Measurements from ENCODE around the gene CSNK1D.
A peak's percentile ranks its signal among the peaks of the same experiment; 100 is the strongest.

The CSNK1D gene

DNA sequence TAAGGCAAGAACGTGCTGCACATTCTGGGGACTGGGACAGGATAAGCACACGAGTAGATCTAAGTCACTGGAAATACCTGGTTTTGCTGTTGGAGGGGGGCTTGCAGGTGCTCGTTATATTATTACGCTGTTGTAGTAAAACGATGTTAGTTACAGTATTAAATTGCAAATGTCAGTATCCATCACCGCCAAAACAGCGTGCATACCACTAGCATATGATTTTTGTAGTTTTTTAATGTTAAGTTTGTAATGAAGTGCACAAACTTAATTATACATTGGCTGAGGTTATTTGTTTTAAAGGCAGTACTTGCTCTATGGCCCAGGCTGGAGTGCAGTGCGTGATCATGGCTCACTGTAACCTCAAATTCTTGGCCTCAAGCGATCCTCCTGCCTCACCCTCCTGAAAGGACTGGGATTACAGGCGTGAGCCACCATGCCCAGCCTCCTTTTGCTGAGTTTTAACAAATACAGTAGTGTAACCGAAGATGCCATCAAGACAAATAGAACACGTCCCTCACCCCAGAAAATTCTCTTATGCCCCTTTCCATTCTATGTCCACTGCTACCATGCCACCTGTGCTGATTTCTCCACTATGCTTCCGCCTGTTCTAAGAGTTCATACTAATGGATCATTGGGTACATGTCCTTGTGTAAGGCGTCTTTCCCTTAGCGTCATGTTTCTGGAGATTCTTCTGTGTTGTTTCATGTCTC lies 20.7 kb upstream of the CSNK1D start:
- no peak for DNase-seq

DNA sequence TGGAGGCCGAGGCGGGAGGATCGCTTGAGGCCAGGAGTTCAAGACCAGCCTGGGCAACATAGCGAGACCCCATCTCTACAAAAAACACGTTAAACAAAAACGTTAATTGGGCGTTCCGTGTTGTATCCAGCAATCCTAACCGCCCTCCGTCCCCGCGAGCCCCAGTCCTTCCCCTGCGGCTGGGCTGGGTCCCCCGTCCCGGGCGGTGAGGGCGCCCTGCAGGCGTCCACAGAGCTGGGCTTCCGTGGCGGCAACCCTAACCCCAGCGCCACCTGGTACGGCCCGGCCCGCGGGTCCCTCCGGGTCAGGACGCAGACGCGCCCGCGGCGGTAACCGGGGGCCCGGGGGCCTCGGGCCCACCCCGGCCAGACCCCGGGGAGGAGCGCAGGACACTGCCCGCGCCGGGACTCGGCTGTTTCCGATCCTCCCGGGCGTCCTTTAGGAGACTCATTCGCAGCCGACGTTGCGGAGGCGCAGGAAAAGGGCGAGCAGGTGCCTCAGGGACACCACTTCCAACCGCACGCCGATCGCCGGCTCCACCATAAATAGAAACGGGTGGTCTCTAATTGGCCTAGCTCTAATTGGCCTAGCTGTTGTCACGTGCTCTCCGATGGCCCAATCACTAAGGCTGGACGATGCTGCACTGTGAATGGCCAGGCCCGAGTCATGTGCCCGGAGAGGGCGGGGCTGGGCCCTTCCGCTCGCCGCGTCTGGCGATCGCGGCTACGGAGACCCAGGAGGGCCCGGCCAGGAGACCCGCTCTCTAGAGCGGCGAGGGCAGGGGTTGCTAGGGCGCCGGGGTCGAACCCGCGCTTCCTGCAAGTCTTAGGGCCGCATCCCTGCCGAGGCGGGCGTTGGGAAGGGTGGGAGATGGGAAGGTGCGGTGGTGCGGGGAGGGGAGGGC lies 19.0 kb upstream of the CSNK1D start:
- peak; percentile 99 for DNase-seq

DNA sequence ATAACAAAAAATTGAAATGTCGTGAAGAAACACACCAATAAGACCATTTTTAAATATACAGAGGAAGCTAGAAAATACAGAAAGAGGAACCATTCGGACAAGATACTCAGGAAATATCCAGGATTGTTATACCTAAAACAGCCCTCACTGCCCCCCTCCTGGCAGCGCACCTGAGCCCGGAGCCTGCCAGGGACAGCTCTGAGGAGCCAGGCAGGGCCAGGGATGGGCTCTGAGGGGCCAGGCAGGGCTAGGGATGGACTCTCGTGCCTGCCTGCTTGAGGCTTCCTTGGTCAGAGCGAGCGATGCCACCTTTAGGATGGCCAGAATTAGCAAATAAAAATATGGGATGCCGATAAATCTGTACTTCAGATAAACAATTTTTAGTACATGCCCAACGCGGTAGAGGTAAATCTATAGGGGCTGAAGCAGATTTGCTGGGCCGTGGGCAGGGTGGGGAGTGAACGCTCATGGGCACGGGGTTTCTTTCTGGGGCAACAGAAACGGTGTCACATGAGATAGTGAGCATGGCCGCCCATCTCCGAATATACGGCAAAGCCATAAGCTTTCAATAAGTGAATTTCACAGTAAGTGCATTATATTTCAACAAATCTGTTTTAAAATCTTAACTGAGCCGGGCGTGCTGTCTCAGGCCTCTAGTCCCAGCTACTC lies 18.2 kb upstream of the CSNK1D start:
- no peak for DNase-seq

DNA sequence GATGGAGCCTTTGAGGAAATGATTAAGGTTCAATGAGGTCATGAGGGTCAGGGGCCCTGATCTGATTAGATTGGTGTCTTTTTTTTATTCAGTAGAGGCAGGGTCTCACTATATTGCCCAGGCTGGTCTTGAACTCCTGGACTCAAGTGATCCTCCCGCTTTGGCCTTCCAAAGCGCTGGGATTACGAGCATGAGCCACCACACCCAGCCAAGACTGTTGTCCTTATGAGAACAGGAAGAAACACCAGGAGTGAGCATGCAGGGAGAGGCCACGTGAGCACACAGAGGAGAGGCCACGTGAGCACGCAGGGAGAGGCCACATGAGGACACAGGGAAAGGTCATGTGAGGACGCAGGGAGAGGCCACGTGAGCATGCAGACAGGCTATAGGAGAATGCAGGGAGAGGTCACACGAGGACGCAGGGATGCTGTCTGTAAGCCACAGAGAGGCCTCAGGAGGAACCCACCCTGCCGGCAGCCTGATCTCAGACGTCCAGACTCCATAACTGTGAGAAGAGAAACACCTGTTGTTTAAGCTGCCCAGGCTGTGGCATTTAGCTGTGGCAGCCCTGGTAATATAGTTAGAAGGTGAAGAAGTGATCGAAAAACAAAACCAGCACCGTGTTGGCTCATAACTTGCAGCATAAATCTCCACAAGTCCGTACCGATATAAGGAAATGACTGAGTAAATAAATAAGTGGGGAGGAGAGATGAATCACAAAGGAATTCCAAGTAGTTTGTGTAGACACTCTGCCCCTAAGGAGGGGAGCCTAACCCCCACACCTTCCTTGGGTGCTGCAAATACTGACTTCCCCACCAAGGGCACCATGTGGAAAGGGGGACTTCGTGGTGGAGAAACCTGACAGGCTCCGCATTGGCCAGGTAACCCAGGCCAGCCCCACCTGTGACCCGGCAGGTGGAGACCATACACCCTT lies 14.6 kb upstream of the CSNK1D start:
- peak; percentile 92 for DNase-seq

DNA sequence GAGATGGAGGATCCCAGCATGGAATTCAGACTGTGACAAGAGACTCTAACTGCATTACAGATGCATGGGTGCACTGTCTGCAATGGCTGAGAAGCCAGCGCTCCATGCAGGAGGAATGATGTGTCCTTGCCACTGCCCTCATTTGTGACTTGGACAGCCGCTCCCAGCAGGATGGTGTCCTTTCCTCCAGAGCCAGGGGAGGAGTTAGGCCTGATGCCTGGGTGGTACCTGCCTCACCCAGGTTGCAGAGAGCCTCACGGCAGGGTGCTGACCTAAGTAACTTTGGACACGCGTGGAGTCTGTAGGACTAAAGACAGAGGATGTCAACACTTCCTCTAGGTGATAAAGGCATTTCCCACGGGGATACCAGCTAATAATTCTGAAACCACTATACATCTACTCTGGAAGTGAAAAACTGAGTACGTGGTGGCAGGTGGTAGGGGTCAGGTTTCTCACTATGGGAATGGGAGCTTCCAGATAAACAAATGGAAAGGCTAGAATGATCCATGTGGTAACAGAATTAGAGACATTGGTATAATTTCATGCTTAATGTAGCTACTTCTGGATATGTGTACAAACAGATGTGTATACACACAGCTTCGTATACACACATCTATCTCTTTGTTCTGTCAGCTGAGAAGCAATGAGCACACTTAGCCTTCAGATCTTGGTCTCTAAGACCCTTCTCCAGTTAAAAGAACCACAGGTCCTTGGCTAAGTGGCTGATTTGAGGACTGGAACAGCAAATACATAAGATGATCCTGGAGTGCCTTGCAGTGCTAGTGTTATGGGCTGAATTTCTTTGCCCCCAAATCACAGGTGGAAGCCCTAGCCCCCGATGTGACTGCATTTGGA lies 13.7 kb upstream of the CSNK1D start:
- no peak for DNase-seq

DNA sequence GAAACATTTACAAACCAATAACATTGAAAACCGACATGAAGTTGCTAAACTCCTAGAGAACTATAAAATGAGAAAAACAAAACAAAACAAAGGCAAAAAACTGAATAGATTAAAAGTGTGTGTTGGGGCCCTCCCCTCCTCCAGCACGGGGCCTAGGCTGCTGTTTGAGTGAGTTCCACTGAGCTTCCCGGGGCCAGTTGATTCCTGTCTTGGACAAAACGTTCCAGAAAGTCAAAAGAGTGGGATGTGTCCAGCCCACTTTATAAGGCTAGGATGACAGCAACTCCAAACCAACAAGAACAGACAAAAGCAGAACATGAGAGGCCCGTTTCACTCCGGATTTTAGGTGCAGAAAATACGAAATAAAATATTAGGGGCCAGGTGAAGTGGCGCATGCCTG lies 11.6 kb upstream of the CSNK1D start:
- no peak for DNase-seq

DNA sequence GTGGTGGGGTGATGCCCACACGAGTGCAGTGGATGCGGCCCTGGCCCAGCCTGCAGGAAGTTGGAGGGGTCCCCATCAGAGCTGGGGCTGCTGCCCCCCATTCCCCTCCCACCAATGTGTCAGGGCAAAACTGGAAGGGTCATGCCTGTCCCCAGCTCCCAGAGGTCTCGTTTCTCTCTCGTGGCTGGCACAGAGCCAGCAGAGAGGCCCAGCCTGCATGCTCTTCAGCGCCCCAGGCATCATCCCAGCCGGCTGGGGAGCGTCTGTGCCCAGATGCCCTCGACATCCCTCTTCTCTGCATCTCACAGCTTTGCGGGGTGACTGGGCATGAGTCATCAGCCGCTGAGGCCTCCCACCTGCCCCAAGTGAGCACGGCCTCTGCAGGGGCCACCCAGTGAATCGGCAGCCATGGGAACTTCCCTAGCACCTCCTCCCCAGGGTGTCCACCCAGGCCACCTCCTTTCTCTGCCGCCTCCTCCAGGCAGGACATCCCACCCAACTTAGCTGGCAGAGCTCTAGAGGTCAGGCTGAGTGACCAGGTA lies 9.8 kb upstream of the CSNK1D start:
- DNase-seq, result peak; percentile 70

DNA sequence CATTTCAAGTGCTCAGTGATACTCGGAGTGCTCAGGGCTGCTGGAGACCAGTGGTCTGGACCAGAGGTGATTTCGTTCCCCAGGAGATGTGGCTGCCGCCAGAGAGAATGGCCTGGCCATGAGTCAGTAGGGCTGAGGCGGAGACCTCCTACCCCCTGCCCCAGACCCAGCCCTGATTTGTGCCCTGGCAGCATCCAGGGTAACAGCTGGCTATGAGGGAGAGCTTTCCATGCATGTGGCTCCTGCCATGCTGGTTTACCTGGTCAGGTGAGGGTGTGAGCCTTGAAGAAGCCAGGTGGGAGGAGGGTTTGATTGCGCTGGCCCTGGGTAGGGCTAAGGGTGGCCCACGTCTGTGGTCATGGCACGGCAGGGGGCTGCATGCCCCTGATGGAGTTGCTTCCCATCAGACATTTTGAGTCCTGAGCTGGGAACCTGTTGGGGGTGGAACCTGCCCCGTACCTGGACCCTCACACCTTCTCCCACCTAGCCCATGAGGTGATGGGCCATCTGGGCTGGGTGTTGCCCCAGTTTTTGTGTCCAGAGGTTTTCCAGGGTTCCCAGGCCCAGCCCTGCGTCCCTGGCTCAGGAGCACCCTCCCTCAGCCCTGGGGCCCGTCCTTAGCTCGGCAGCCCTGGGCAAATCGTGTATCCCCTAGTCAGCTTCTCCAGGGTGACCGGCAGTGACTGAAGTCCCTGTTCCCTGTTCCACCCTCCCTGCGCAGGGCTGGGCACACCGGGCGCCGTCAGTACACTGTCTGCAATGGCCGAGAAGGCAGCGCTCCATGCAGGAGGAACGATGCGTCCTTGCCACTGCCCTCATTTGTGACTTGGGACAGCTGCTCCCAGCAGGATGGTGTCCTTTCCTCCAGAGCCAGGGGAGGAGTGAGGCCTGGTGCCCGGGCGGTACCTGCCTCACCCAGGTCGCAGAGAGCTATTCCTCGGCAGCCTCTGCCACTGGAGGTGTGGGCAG lies 9.0 kb upstream of the CSNK1D start:
- DNase-seq, result no peak

DNA sequence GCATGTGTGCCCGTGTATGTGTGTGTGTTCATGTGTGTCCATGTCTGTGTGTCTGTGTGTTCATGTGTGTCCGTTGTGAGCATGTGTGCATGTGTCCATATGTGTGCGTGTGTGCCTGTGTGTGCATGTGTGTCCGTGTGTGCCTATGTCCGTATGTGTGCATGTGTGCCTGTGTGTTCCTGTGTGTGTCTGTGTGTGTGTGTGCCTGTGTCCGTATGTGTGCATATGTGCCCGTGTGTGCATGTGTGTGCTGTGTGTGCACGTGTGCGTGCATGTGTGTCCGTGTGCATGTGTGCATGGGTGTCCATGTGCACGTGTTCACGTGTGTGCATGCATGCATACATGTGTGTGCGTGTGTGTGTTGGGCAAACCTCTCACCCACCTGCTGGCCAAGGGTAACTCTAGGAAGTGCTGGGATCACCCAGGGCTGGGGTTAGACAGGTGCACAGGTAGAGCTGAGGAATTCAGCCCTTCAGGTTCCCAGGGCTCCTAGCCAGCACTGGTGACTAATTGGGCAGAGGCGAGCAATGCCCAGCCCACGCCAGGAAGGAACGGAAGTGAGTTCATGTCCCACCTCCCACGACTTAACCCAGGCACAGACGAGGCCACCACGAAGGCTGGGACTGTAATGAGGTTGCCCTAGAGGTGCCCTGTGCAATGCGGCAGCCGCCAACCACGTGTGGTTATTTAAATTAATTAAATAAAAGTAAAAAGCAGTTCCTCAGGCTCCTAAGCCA lies 8.2 kb upstream of the CSNK1D start:
- DNase-seq, result no peak

DNA sequence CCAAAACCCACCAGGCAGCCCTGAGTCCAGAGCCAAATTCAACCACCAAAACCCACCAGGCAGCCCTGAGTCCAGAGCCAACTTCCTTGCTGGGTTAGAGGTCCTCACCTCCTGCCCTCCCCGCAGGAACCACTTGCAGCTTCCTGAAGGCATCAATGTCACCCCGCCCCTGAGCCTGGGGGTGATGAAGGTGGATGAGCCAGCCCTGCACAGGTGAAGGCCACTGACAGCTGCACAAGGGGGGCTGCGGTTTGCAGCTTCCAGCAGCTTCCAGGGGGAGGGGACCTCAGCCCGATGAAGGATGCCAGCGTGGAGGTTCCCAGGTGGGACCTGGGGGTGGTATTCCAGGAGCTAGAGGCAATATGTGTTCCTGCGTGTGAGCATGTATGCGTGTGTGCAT lies 7.6 kb upstream of the CSNK1D start:
- no peak for DNase-seq

DNA sequence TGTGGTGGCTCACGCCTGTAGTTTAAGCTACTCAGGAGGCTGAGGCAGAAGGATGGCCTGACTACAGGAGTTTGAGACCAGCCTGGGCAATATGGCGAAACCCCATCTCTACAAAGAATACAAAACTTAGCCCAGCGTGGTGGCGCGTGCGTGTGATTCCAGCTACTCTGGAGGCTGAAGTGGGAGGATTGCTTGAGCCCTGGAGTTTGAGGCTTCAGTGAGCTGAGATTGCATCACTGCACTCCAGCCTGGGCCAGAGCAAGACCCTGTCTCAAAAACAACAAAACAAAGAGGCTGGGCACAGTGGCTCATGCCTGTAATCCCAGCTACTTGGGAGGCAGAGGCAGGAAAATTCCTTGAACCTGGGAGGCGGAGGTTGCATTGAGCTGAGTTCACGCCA lies 7.0 kb upstream of the CSNK1D start:
- no peak for DNase-seq

DNA sequence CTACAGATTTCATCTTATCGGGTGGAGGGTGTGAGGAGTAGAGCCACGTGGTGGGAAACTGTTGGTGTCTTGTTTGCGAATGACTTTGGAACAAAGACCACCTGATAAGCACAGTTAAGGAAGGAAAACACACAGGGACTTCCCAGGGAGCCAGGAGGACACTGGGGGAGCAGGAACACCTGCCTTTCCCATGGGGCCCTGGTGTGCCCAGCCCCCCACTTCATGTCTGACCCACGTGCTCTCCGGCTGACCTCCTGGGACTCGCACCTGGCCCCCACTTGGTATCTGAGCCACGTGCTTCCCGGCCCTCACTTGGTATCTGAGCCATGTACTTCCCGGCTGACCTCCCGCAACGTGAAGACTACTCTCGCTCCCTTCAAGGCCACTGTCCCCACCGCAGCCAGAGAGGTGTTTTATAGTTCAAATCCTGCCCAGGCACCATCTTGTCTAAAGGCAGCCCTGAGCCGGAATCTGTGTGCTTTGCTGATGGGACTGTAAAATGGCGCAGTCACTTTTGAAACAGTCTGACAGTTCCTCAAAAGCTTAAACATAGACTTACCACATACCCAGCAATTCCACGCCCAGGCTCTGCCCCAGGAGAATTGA lies 5.4 kb upstream of the CSNK1D start:
- no peak for DNase-seq

DNA sequence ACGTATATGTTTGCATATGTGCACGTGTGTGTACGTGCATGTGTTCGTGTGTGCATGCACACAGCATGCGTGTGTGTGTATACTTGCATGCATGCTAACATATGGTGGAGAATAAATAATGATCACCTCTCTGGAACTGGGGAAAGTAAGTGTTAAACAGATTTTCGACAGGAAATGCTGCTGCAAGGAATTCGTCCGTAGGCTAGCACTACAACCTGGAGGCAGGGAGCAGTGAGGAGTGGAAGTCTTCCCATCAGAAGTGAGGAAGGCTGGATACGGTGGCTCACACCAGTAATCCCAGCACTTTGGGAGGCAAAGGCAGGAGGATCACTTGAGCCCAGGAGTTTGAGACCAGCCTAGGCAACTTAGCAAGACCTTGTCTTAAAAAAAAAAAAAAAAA lies 4.8 kb upstream of the CSNK1D start:
- no peak for DNase-seq

DNA sequence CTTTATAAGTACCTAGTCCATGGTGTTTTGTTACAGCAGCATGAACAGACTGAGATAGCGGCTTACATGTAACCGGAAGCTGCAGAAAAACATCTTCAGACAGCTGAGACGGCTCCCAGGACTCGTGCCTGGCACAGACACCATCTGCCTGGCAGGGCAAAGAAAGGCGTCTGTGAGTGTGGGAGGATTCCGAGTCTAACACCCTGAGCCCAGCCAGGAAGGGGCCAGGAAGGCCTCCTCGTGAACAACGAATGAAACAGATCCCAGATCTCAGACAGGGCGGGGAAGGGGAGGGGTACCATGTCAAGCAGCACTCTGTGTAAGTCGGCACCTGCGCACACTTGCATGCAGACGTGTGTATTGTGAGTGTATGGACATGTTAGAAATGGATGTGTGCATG lies 4.4 kb upstream of the CSNK1D start:
- no peak for DNase-seq

DNA sequence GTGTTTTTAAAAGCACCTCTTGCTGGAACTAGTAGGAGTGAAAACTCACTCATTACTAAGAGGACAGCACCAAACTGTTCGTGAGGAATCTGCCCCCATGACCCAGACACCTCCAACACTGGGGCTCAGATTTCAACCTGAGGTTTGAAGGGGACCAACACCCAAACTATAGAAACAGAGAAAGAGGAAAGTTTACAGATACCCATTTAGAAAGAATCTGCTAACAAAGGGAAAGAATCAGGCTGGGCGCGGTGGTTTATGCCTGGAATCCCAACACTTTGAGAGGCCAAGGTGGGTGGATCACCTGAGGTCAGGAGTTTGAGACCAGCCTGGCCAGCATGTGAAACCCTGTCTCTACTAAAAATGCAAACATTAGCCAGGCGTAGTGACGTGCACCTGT lies 3.4 kb upstream of the CSNK1D start:
- DNase-seq, result no peak

DNA sequence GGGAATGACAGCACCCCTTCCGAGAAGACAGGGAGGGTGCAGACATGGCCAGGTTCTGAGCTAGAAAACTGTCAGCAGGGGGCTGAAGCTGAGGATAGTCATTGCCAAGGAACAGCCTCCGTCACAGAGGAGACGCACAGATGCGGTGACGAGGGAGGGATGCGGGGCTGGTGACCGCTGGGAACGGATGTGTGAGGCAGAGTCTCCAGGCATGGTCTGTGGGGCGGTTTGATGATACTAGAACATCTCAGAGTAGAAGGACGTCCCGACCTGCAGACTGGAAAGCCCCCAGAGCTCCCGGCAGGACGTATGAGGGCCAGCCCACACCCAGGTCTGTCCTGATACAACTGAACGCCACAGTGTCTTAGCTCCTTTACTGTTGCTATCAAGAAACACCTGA lies 1.8 kb upstream of the CSNK1D start:
- no peak for DNase-seq

DNA sequence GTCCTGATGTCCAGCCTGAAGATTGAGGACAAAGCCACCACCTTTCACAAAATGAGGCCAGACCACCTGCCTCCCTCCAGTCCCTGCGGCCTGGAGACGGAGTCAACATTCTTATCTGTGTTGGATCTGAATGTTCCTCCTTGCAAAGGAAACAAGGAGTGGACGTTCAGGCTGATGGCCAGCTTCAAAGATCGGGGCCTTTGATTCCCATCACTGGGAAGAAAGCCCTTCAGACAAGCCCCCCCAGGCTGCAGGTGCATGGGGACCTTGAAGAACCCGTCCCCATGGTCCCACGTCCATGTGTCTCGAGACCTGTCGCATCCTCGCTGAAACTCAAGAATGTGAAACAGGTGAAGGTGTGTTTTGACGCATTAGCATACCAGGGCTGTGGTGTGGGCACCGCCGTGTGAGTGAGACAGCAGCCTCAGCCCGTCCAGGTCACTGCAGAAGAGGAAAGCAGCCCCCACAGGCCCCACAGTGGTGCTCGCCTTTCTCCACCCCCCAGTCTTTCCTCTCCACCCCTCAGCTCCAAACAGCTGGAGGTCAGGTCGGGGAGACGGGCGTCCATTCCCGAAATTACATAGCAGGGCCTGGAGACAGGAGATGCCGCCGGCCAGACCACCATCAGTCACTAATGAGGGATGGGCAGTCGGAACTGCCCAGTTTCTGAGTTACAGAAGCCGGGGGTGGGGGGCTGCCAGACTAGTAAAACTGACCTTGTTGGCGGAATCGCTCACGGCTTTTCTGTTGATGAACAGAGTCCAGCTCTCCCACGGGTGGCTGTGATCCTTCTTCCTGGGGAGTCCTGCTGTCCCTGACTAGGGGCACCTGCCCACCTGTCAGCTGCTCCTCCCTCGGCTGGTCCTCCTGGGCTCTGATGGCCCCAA lies 877 bp upstream of the CSNK1D start:
- no peak for DNase-seq

Data from NCI-H1436 (cell line).